Mesothelial cell of epicardium (in vitro differentiated cells): ENCODE measurements around the gene SEMA5A. TPM values are rescaled to one million over a fixed set of nuclear protein-coding genes. Genes with fewer than 3 reads are reported as not detected.

Experiments used
- DNase-seq, 2 experiments: peaks; one replicate each; pipeline ENCODE4 v3.0.0; 2021; ENCODE audit warnings: low spot score in 2 of 2; ENCODE audit not compliant: unreplicated experiment in 2 of 2
- H3K27ac Mint-ChIP-seq: 2 replicates; pipeline ENCODE4 v1.8.0; 2021; ENCODE audit warnings: mixed read lengths
- H3K27me3 Mint-ChIP-seq: 2 replicates; pipeline ENCODE4 v1.8.0; 2021; ENCODE audit warnings: low read depth, mixed read lengths
- H3K36me3 Mint-ChIP-seq: 2 replicates; pipeline ENCODE4 v1.8.0; 2021; ENCODE audit warnings: mixed read lengths
- H3K4me1 Mint-ChIP-seq: 2 replicates; pipeline ENCODE4 v1.8.0; 2021; ENCODE audit warnings: mixed read lengths
- H3K4me3 Mint-ChIP-seq: 2 replicates; pipeline ENCODE4 v1.8.0; 2021; ENCODE audit warnings: mild to moderate bottlenecking, moderate library complexity, mixed read lengths
- H3K9me3 Mint-ChIP-seq: 2 replicates; pipeline ENCODE4 v1.8.0; 2021; ENCODE audit warnings: mixed read lengths
- total RNA-seq: library from RNA; stranded (reverse); gene quantifications from 3 replicates; pipeline ENCODE4 v1.2.1, GENCODE V29; 2021
- TF ChIP-seq, protein P1 (sequence below): fragments of 200-600 bp; sonication (generic); IDR thresholded peaks from one replicate; pipeline ENCODE4 v1.5.0; 2021; ENCODE audit warnings: antibody characterized with exemption; ENCODE audit not compliant: unreplicated experiment

Gene SEMA5A
- total RNA-seq, 1 donor from 2014 or later = 26.7 TPM

DNA sequence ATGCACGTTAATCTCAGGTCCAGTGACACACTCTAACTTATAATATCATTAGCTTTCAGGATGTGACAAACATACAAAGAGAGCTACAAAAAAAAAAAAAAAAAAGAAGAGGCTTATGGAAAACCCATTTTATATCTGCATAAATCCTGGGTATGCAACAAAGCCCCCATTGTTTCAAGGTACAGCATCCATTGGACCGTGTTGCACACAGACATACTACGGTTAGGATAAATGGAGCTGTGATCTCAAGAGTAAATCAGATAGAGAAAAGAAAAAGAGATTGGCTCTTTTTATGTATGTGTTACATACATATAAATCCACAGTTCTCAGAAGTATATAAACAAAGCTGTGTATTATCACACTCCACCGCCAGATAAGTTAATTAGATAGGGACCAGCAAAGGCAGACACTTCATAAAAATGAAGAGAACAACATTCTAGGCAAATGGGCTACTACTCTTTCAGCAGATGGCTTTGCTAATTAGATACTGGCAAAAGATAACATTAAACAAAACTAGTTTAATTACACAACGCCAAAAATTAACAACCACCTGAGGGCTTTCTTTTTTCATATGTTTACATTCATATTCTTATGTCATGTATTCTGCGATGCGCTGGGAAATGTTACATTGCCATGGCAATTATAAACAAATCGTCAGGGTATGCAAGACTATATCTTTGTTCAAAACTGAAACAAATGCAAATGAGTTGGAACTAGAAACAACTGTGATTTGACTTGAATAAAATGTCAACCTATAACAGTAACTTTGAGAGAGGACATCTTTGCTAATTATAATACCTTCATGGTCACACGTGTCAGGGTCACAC, 304.2 kb downstream of the SEMA5A start:
- no peak overlapping the region for H3K27ac Mint-ChIP-seq
- H3K9me3 Mint-ChIP-seq = no peaks in the 10 kb centered on the region
- peaks cover 27% of the 10 kb centered on the region for H3K4me1 Mint-ChIP-seq
- no peaks in the 10 kb centered on the region for H3K27me3 Mint-ChIP-seq
- TF ChIP-seq, protein P1, sequence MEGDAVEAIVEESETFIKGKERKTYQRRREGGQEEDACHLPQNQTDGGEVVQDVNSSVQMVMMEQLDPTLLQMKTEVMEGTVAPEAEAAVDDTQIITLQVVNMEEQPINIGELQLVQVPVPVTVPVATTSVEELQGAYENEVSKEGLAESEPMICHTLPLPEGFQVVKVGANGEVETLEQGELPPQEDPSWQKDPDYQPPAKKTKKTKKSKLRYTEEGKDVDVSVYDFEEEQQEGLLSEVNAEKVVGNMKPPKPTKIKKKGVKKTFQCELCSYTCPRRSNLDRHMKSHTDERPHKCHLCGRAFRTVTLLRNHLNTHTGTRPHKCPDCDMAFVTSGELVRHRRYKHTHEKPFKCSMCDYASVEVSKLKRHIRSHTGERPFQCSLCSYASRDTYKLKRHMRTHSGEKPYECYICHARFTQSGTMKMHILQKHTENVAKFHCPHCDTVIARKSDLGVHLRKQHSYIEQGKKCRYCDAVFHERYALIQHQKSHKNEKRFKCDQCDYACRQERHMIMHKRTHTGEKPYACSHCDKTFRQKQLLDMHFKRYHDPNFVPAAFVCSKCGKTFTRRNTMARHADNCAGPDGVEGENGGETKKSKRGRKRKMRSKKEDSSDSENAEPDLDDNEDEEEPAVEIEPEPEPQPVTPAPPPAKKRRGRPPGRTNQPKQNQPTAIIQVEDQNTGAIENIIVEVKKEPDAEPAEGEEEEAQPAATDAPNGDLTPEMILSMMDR = no peak
- no peaks in the 10 kb centered on the region for H3K36me3 Mint-ChIP-seq
- DNase-seq = no peak
- no peak overlapping the region for H3K4me3 Mint-ChIP-seq

- Mint-ChIP-seq H3K27me3 (no peaks in the 10 kb centered on the region), H3K27ac (peak overlapping the region; percentile 30), H3K4me3 (no peak overlapping the region), H3K36me3 (no peaks in the 10 kb centered on the region), H3K4me1 (peaks cover 31% of the 10 kb centered on the region), H3K9me3 (no peaks in the 10 kb centered on the region)
- TF ChIP-seq, protein P1 = no peak
- no peak for DNase-seq
Measured at GRCh38 chr5:9240431-9240830, 305.4 kb downstream of the SEMA5A start.

DNA sequence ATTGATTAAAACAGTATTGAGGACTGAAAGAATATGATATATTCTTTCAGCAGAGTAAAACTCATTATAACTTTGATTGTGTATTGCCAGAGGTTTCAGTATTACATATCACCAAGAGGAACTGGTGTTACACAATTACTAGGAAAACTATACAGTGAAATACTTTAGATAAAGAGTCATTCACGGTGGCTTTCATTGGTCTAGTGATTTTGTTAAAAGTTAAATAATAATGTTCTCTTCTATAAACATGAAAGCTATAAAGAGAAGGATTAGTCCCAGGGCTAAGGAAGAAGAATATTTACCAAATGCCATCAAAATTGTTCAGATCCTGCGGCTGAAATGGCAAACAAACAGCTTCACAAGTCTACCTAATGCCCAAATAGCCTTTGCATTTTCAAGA, 306.2 kb downstream of the SEMA5A start:
- TF ChIP-seq, protein P1 = no peak
- peak overlapping the region; percentile 33 for H3K27ac Mint-ChIP-seq
- H3K4me1 Mint-ChIP-seq = peaks cover 31% of the 10 kb centered on the region
- no peaks in the 10 kb centered on the region for H3K27me3 Mint-ChIP-seq
- no peak for DNase-seq
- no peak overlapping the region for H3K4me3 Mint-ChIP-seq
- H3K36me3 Mint-ChIP-seq = no peaks in the 10 kb centered on the region
- H3K9me3 Mint-ChIP-seq = no peaks in the 10 kb centered on the region

- Mint-ChIP-seq H3K36me3 (no peaks in the 10 kb centered on the region), H3K27ac (no peak overlapping the region), H3K27me3 (no peaks in the 10 kb centered on the region), H3K4me3 (no peak overlapping the region), H3K4me1 (peaks cover 36% of the 10 kb centered on the region), H3K9me3 (no peaks in the 10 kb centered on the region)
- TF ChIP-seq, protein P1 = no peak
- no peak for DNase-seq
Measured at GRCh38 chr5:9239071-9239470, 306.8 kb downstream of the SEMA5A start.

DNA sequence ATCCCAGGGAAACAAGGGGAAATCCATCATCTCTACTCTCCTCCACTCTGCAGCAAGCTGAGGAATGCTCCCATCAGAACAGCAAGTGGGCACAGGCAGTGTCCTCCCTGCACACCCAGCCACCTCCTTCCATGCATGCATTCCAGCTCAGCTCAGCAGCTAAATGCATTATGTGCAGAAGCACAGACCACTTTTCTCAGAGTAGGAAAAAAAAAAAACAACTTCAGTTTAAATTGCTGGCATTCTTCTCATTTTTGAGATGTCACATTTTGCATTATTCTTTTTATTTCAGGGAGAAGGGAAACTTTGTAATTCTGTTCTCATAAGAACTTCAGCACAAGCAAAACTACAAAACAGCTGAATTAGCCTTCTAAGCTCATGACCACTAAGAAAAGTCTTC, 312.2 kb downstream of the SEMA5A start:
- H3K27me3 Mint-ChIP-seq = no peaks in the 10 kb centered on the region
- peak overlapping the region; percentile 94 for H3K27ac Mint-ChIP-seq
- peaks cover 35% of the 10 kb centered on the region for H3K4me1 Mint-ChIP-seq
- DNase-seq = peak in 1 of 2 experiments; percentile 41
- H3K9me3 Mint-ChIP-seq = peaks cover 3% of the 10 kb centered on the region
- no peaks in the 10 kb centered on the region for H3K36me3 Mint-ChIP-seq
- TF ChIP-seq, protein P1 = no peak
- no peak overlapping the region for H3K4me3 Mint-ChIP-seq
